IMR-90 (cell line): ENCODE results near the gene EFHC2. TPM values are rescaled to one million over a fixed set of nuclear protein-coding genes. Genes with fewer than 3 reads are reported as not detected.

Source experiments
- ATAC-seq: fragments of 200-7000 bp; cut with Tn5 transposase; 2 replicates; pipeline ENCODE4 v1.9.1; 2020; ENCODE audit warnings: low read depth, mild to moderate bottlenecking, moderate library complexity
- BruUV-seq: library from RNA; stranded (reverse); fragments of 400-500 nt; replicated peaks from 2 replicates; lab custom pipeline; 2021; lab: Mats Ljungman, UMichigan
- CTCF ChIA-PET: fragments of 300-600 bp; formaldehyde crosslinking; extraction: SDS; loops from one replicate; lab custom pipeline; 2021; ENCODE audit warnings: antibody characterized with exemption; lab: Yijun Ruan, JAX
- POLR2A ChIA-PET: fragments of 300-600 bp; sonication (Branson Sonifier 250); formaldehyde crosslinking; loops from one replicate; lab custom pipeline; 2022; ENCODE audit warnings: antibody characterized with exemption; ENCODE audit not compliant: unreplicated experiment; lab: Charles Lee
- DNase-seq: peaks from one replicate; pipeline ENCODE4 v3.0.0; 2013
- H2AFZ ChIP-seq: replicated peaks from 2 replicates; pipeline ENCODE3; 2013; ENCODE audit warnings: low read length, mild to moderate bottlenecking; ENCODE audit not compliant: poor library complexity
- H2AK5ac ChIP-seq: 2 replicates; pipeline ENCODE4 v1.6.1; 2013; ENCODE audit warnings: low read depth, low read length, inconsistent platforms
- H2AK9ac ChIP-seq: replicated peaks from 2 replicates; pipeline ENCODE3; 2013; ENCODE audit warnings: mild to moderate bottlenecking, low read depth, low read length, moderate library complexity; ENCODE audit not compliant: poor library complexity
- H2BK120ac ChIP-seq: 2 replicates; pipeline ENCODE4 v1.6.1; 2013; ENCODE audit warnings: low read depth, low read length, inconsistent platforms
- H2BK15ac ChIP-seq: 3 replicates; pipeline ENCODE4 v1.6.1; 2013; ENCODE audit warnings: low read depth, low read length, inconsistent platforms
- H2BK20ac ChIP-seq: 2 replicates; pipeline ENCODE4 v1.6.1; 2013; ENCODE audit warnings: low read depth, mild to moderate bottlenecking, inconsistent platforms, low read length, moderate library complexity
- H2BK5ac ChIP-seq: 2 replicates; pipeline ENCODE4 v1.6.1; 2013; ENCODE audit warnings: mild to moderate bottlenecking, low read depth, low read length, inconsistent platforms; ENCODE audit not compliant: poor library complexity, severe bottlenecking
- H3K14ac ChIP-seq: replicated peaks from 2 replicates; pipeline ENCODE4 v1.6.1; 2013; ENCODE audit warnings: low read depth, low read length, inconsistent platforms
- H3K18ac ChIP-seq: 2 replicates; pipeline ENCODE4 v1.6.1; 2013; ENCODE audit warnings: low read depth, low read length, control low read depth
- H3K23ac ChIP-seq: 2 replicates; pipeline ENCODE4 v1.6.1; 2013; ENCODE audit warnings: low read depth, low read length, inconsistent platforms
- H3K27ac ChIP-seq: 2 replicates; pipeline ENCODE4 v1.5.1; 2013; ENCODE audit warnings: mild to moderate bottlenecking, control low read depth, low read length; ENCODE audit not compliant: insufficient read depth
- H3K27me3 ChIP-seq: 2 replicates; pipeline ENCODE4 v1.6.1; 2013; ENCODE audit warnings: low read length; ENCODE audit not compliant: control insufficient read depth, insufficient read depth
- H3K36me3 ChIP-seq: 2 replicates; pipeline ENCODE4 v1.6.1; 2013; ENCODE audit warnings: low read length, mixed read lengths; ENCODE audit not compliant: control insufficient read depth, insufficient read depth
- H3K4ac ChIP-seq: 2 replicates; pipeline ENCODE4 v1.6.1; 2013; ENCODE audit warnings: low read depth, low read length, inconsistent platforms
- H3K4me1 ChIP-seq: 2 replicates; pipeline ENCODE4 v1.6.1; 2013; ENCODE audit warnings: low read length, mixed read lengths; ENCODE audit not compliant: control insufficient read depth, insufficient read depth
- H3K4me2 ChIP-seq: 2 replicates; pipeline ENCODE4 v1.6.1; 2013; ENCODE audit warnings: low read depth, mild to moderate bottlenecking, control low read depth, low read length, moderate library complexity
- H3K4me3 ChIP-seq: 2 replicates; pipeline ENCODE4 v1.5.1; 2013; ENCODE audit warnings: low read depth, mild to moderate bottlenecking, control low read depth, low read length, moderate library complexity; ENCODE audit not compliant: insufficient read depth
- H3K56ac ChIP-seq: 2 replicates; pipeline ENCODE4 v1.6.1; 2013; ENCODE audit warnings: low read length, inconsistent platforms; ENCODE audit not compliant: insufficient read depth; ENCODE audit errors: extremely low read depth
- H3K79me1 ChIP-seq, 2 experiments: 2 replicates each; pipeline ENCODE4 v1.6.1; 2013; ENCODE audit warnings: low read length in 2 of 2, inconsistent platforms in 1 of 2, low read depth in 1 of 2
- H3K9ac ChIP-seq: 2 replicates; pipeline ENCODE4 v1.6.1; 2013; ENCODE audit warnings: low read depth, low read length, control low read depth
- H3K9me1 ChIP-seq: 2 replicates; pipeline ENCODE4 v1.6.1; 2013; ENCODE audit warnings: low read length, inconsistent platforms; ENCODE audit not compliant: insufficient read depth
- H3K9me3 ChIP-seq: 2 replicates; pipeline ENCODE4 v1.6.1; 2013; ENCODE audit warnings: low read length; ENCODE audit not compliant: control insufficient read depth, insufficient read depth
- H4K20me1 ChIP-seq: 2 replicates; pipeline ENCODE4 v1.6.1; 2013; ENCODE audit warnings: low read length, inconsistent platforms; ENCODE audit not compliant: insufficient read depth
- H4K5ac ChIP-seq: 2 replicates; pipeline ENCODE4 v1.6.1; 2013; ENCODE audit warnings: mild to moderate bottlenecking, low read depth, low read length, control low read depth
- H4K8ac ChIP-seq, 2 experiments: 2 replicates each; pipeline ENCODE4 v1.6.1; 2013; ENCODE audit warnings: low read depth in 2 of 2, low read length in 2 of 2, control low read depth in 1 of 2, inconsistent platforms in 1 of 2
- H4K91ac ChIP-seq: 2 replicates; pipeline ENCODE4 v1.6.1; 2013; ENCODE audit warnings: low read depth, low read length, inconsistent platforms; ENCODE audit not compliant: insufficient read depth
- BHLHE40 ChIP-seq: fragments of 150-350 bp; IDR thresholded peaks from 2 replicates; pipeline ENCODE4 v1.6.1; 2016; ENCODE audit warnings: mild to moderate bottlenecking, low read depth, low read length
- CEBPB ChIP-seq: IDR thresholded peaks from 2 replicates; pipeline ENCODE4 v1.6.1; 2012; ENCODE audit warnings: low read depth, low read length, improper control_type of control experiment
- CHD1 ChIP-seq: IDR thresholded peaks from 2 replicates; pipeline ENCODE4 v1.6.1; 2012; ENCODE audit warnings: low read depth, low read length, improper control_type of control experiment
- FOS ChIP-seq: fragments of 150-350 bp; IDR thresholded peaks from 2 replicates; pipeline ENCODE4 v1.6.1; 2016; ENCODE audit warnings: low read depth, low read length
- MAFK ChIP-seq: IDR thresholded peaks from 2 replicates; pipeline ENCODE4 v1.6.1; 2012; ENCODE audit warnings: low read depth, low read length, improper control_type of control experiment
- MAZ ChIP-seq: IDR thresholded peaks from 2 replicates; pipeline ENCODE4 v1.6.1; 2012; ENCODE audit warnings: low read depth, mild to moderate bottlenecking, low read length, improper control_type of control experiment, moderate library complexity, borderline replicate concordance
- MXI1 ChIP-seq: IDR thresholded peaks from 2 replicates; pipeline ENCODE4 v1.6.1; 2012; ENCODE audit warnings: low read depth, mild to moderate bottlenecking, low read length, moderate library complexity, borderline replicate concordance
- NFE2L2 ChIP-seq: fragments of 150-350 bp; IDR thresholded peaks from 2 replicates; pipeline ENCODE4 v1.6.1; 2016; ENCODE audit warnings: low read depth, mild to moderate bottlenecking, low read length
- POLR2A ChIP-seq: IDR thresholded peaks from 2 replicates; pipeline ENCODE4 v1.6.1; 2012; ENCODE audit warnings: mild to moderate bottlenecking, low read depth, low read length
- RAD21 ChIP-seq: IDR thresholded peaks from 2 replicates; pipeline ENCODE4 v1.6.1; 2012; ENCODE audit warnings: low read length, improper control_type of control experiment
- RCOR1 ChIP-seq: IDR thresholded peaks from 2 replicates; pipeline ENCODE4 v1.6.1; 2012; ENCODE audit warnings: mild to moderate bottlenecking, low read length, improper control_type of control experiment; ENCODE audit not compliant: insufficient replicate concordance
- RFX5 ChIP-seq: IDR thresholded peaks from 2 replicates; pipeline ENCODE4 v1.8.0; 2012; ENCODE audit warnings: low read depth, mild to moderate bottlenecking, low read length, moderate library complexity
- SMC3 ChIP-seq: fragments of 150-350 bp; IDR thresholded peaks from 2 replicates; pipeline ENCODE4 v1.6.1; 2016; ENCODE audit warnings: low read depth, mild to moderate bottlenecking, antibody characterized with exemption, low read length, moderate library complexity
- WGBS, 2 experiments: methylation state at CpG; one replicate each; pipeline versions ENCODE4 v1.1.5 to v1.1.7; 2013; ENCODE audit warnings: missing lambda C conversion rate in 2 of 2; ENCODE audit not compliant: insufficient read length in 1 of 2; ENCODE audit errors: extremely low coverage in 2 of 2; 5-methylcytosine and 5-hydroxymethylcytosine counted together
- dilution Hi-C: fragments of 300-500 bp; cut with HindIII; formaldehyde crosslinking; loops from one replicate; pipeline ENCODE4 v1.14.3; 2018; ENCODE audit warnings: low sequenced_read_pairs; ENCODE audit not compliant: unreplicated experiment
- in situ Hi-C: fragments of 300-500 bp; cut with MboI; formaldehyde crosslinking; loops from 3 replicates; pipeline ENCODE4 v1.14.3; 2019; ENCODE audit warnings: low sequenced_read_pairs, inconsistent platforms, mixed read lengths
- intact Hi-C: fragments of 100-400 bp; cut with micrococcal nuclease; formaldehyde crosslinking; loops from 2 replicates; pipeline ENCODE4 v1.10.0; 2022
- polyA plus RNA-seq, 3 experiments: library from polyadenylated mRNA; depleted of rRNA; stranded (reverse); fragments of >200 nt; gene quantifications; 2 replicates each; pipeline ENCODE4 v1.2.3, GENCODE V29; 2012; ENCODE audit warnings: low replicate concordance in 1 of 3
- total RNA-seq: library from RNA; depleted of rRNA; stranded (reverse); fragments of >200 nt; gene quantifications from 2 replicates; pipeline ENCODE4 v1.2.3, GENCODE V29; 2012
- TF ChIP-seq, protein P1 (sequence below): fragments of 150-350 bp; IDR thresholded peaks from 2 replicates; pipeline ENCODE4 v1.6.1; 2016; ENCODE audit warnings: low read depth, mild to moderate bottlenecking, low read length, moderate library complexity, borderline replicate concordance
- TF ChIP-seq, protein P2 (sequence below): conservative IDR thresholded peaks from 2 replicates; pipeline ENCODE4 v1.5.1; 2012; ENCODE audit warnings: mild to moderate bottlenecking, low read depth, low read length, improper control_type of control experiment
- TF ChIP-seq, protein P3 (sequence below): fragments of 150-350 bp; IDR thresholded peaks from 2 replicates; pipeline ENCODE4 v1.6.1; 2017; ENCODE audit warnings: mild to moderate bottlenecking, antibody characterized with exemption, low read length, low read depth

EFHC2 gene
- total and polyA plus RNA-seq, 2 of the 4 experiments (the other 2 are of a cell fraction) = 0.18 to 0.24 TPM

- in situ Hi-C loops = no loop called here
- Histone ChIP-seq H3K36me3 (no peaks in the 10 kb centered on the region), H4K20me1 (no peaks in the 10 kb centered on the region), H3K4me2 (no peak overlapping the region), H3K9ac (no peak overlapping the region), H3K4me3 (no peak overlapping the region), H3K14ac (no peak overlapping the region), H2AK5ac (no peak overlapping the region), H3K27ac (no peak overlapping the region), H2AK9ac (no peak overlapping the region), H3K9me3 (no peaks in the 10 kb centered on the region), H3K4me1 (no peaks in the 10 kb centered on the region), H4K8ac (no peak overlapping the region), H2BK120ac (no peak overlapping the region), H2BK5ac (no peak overlapping the region), H3K23ac (no peak overlapping the region), H3K56ac (no peak overlapping the region), H2AFZ (no peak overlapping the region), H3K9me1 (no peaks in the 10 kb centered on the region), H3K79me1 (no peaks in the 10 kb centered on the region), H3K4ac (no peak overlapping the region), H2BK15ac (no peak overlapping the region), H4K91ac (no peak overlapping the region), H3K18ac (no peak overlapping the region), H3K27me3 (peaks cover 8% of the 10 kb centered on the region), H4K5ac (no peak overlapping the region), H2BK20ac (no peak overlapping the region)
- no TSS peak for BruUV-seq
- WGBS, 2 experiments = no CpG with 5 or more reads among the region's 2 CpGs
- ATAC-seq (no peak), DNase-seq (no peak)
- POLR2A ChIA-PET = no interaction called here
- no peak for TF ChIP-seq SMC3
- no peak for TF ChIP-seq POLR2A
- no peak for TF ChIP-seq CEBPB
- TF ChIP-seq, protein P1, sequence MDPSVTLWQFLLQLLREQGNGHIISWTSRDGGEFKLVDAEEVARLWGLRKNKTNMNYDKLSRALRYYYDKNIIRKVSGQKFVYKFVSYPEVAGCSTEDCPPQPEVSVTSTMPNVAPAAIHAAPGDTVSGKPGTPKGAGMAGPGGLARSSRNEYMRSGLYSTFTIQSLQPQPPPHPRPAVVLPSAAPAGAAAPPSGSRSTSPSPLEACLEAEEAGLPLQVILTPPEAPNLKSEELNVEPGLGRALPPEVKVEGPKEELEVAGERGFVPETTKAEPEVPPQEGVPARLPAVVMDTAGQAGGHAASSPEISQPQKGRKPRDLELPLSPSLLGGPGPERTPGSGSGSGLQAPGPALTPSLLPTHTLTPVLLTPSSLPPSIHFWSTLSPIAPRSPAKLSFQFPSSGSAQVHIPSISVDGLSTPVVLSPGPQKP = no peak
- TF ChIP-seq, protein P2, sequence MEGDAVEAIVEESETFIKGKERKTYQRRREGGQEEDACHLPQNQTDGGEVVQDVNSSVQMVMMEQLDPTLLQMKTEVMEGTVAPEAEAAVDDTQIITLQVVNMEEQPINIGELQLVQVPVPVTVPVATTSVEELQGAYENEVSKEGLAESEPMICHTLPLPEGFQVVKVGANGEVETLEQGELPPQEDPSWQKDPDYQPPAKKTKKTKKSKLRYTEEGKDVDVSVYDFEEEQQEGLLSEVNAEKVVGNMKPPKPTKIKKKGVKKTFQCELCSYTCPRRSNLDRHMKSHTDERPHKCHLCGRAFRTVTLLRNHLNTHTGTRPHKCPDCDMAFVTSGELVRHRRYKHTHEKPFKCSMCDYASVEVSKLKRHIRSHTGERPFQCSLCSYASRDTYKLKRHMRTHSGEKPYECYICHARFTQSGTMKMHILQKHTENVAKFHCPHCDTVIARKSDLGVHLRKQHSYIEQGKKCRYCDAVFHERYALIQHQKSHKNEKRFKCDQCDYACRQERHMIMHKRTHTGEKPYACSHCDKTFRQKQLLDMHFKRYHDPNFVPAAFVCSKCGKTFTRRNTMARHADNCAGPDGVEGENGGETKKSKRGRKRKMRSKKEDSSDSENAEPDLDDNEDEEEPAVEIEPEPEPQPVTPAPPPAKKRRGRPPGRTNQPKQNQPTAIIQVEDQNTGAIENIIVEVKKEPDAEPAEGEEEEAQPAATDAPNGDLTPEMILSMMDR = no peak
- TF ChIP-seq MXI1 = no peak
- no peak for TF ChIP-seq MAFK
- TF ChIP-seq, protein P3, sequence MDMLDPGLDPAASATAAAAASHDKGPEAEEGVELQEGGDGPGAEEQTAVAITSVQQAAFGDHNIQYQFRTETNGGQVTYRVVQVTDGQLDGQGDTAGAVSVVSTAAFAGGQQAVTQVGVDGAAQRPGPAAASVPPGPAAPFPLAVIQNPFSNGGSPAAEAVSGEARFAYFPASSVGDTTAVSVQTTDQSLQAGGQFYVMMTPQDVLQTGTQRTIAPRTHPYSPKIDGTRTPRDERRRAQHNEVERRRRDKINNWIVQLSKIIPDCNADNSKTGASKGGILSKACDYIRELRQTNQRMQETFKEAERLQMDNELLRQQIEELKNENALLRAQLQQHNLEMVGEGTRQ = no peak
- no peak for TF ChIP-seq RAD21
- TF ChIP-seq BHLHE40 = no peak
- TF ChIP-seq MAZ = no peak
- no peak for TF ChIP-seq RFX5
- no peak for TF ChIP-seq NFE2L2
- no peak for TF ChIP-seq FOS
- TF ChIP-seq RCOR1 = no peak
- no peak for TF ChIP-seq CHD1
- dilution Hi-C loops = no loop called here
- intact Hi-C loops = no loop called here
- CTCF ChIA-PET = no interaction called here
Measured at GRCh38 chrX:44113337-44113736, 230.1 kb downstream of the EFHC2 start.
